Endodermal cell (in vitro differentiated cells): ENCODE measurements around the gene MFSD11. TPM values are rescaled to one million over a fixed set of nuclear protein-coding genes. Genes with fewer than 3 reads are reported as not detected.

Source experiments
- DNase-seq: peaks from one replicate; pipeline ENCODE4 v3.0.0-alpha.2; 2017
- H3K27ac ChIP-seq: 2 replicates; pipeline ENCODE4 v1.5.1; 2013; ENCODE audit warnings: mild to moderate bottlenecking, low read depth, low read length, moderate library complexity
- H3K27me3 ChIP-seq: 2 replicates; pipeline ENCODE4 v1.6.1; 2013; ENCODE audit warnings: mild to moderate bottlenecking, low read length, moderate library complexity; ENCODE audit not compliant: insufficient read depth, control insufficient read depth, poor library complexity, severe bottlenecking
- H3K36me3 ChIP-seq: 2 replicates; pipeline ENCODE4 v1.7.0; 2013; ENCODE audit warnings: mild to moderate bottlenecking, low read length, moderate library complexity; ENCODE audit not compliant: control insufficient read depth, insufficient read depth
- H3K4me1 ChIP-seq: one replicate; pipeline ENCODE4 v1.7.0; 2013; ENCODE audit warnings: low read length; ENCODE audit not compliant: control insufficient read depth, insufficient read depth
- H3K4me3 ChIP-seq: 2 replicates; pipeline ENCODE4 v1.5.1; 2013; ENCODE audit warnings: mild to moderate bottlenecking, low read length, moderate library complexity
- H3K9ac ChIP-seq: 2 replicates; pipeline ENCODE4 v1.6.1; 2013; ENCODE audit warnings: mild to moderate bottlenecking, low read length, moderate library complexity; ENCODE audit not compliant: poor library complexity, severe bottlenecking; ENCODE audit errors: extremely low read depth
- H3K9me3 ChIP-seq: 2 replicates; pipeline ENCODE4 v1.6.1; 2013; ENCODE audit warnings: mild to moderate bottlenecking, low read length, moderate library complexity; ENCODE audit not compliant: control insufficient read depth
- H3K27ac Mint-ChIP-seq: 2 replicates; pipeline ENCODE4 v1.8.0; 2020; ENCODE audit warnings: mixed read lengths
- H3K27me3 Mint-ChIP-seq: 2 replicates; pipeline ENCODE4 v1.8.0; 2021; ENCODE audit warnings: mild to moderate bottlenecking, mixed read lengths; ENCODE audit not compliant: insufficient read depth
- H3K36me3 Mint-ChIP-seq: 2 replicates; pipeline ENCODE4 v1.8.0; 2020; ENCODE audit warnings: low read depth, mixed read lengths
- H3K4me1 Mint-ChIP-seq: 2 replicates; pipeline ENCODE4 v1.8.0; 2020; ENCODE audit warnings: mixed read lengths
- H3K4me3 Mint-ChIP-seq: 2 replicates; pipeline ENCODE4 v1.8.0; 2020; ENCODE audit warnings: mild to moderate bottlenecking, moderate library complexity, mixed read lengths
- H3K9me3 Mint-ChIP-seq: 2 replicates; pipeline ENCODE4 v1.8.0; 2020; ENCODE audit warnings: mild to moderate bottlenecking, mixed read lengths
- CTCF ChIP-seq: fragments of 200-600 bp; sonication (generic); conservative IDR thresholded peaks from 2 replicates; pipeline ENCODE4 v1.5.0; 2021; ENCODE audit warnings: antibody characterized with exemption, mild to moderate bottlenecking
- WGBS, 2 experiments: methylation state at CpG; one replicate each; pipeline versions ENCODE4 v1.1.5 to v1.1.7; 2013; ENCODE audit warnings: missing lambda C conversion rate in 2 of 2, mixed read lengths in 1 of 2; ENCODE audit not compliant: insufficient coverage in 1 of 2, insufficient read length in 1 of 2; 5-methylcytosine and 5-hydroxymethylcytosine counted together
- total RNA-seq, 2 donors: library from RNA; stranded (reverse); fragmentation: NEBNext Ultra II Directional in 1 of 2; extraction: Animal tissue kit (Norgen Biotek cat#: 25700) in 1 of 2; gene quantifications; 2 replicates in 1 of 2; 3 replicates in 1 of 2; pipeline ENCODE4 v1.2.1, GENCODE V29; 2021

MFSD11 gene
- total RNA-seq, 2 donors from 2014 or later: 29.3 to 33.3 TPM

- Histone ChIP-seq H3K9ac (no peak overlapping the region), H3K27ac (no peak overlapping the region), H3K4me1 (no peaks in the 10 kb centered on the region), H3K27me3 (no peaks in the 10 kb centered on the region), H3K9me3 (peaks cover 21% of the 10 kb centered on the region), H3K4me3 (no peak overlapping the region), H3K36me3 (peaks cover 46% of the 10 kb centered on the region)
- H3K27me3 Mint-ChIP-seq: no peaks in the 10 kb centered on the region
- WGBS, 2 experiments: 96 to 100% methylated on average over 4 to 5 of the region's 5 CpGs
- H3K4me3 Mint-ChIP-seq: no peak overlapping the region
- H3K9me3 Mint-ChIP-seq: peaks cover 29% of the 10 kb centered on the region
- peaks cover 58% of the 10 kb centered on the region for H3K36me3 Mint-ChIP-seq
- H3K4me1 Mint-ChIP-seq: no peaks in the 10 kb centered on the region
- no peak for DNase-seq
- no peak overlapping the region for H3K27ac Mint-ChIP-seq
- TF ChIP-seq CTCF: no peak
These were observed 19.3 kb downstream of the MFSD11 start for GRCh38 chr17:76757256-76757655.

- no peak overlapping the region for H3K4me3 ChIP-seq
- no peaks in the 10 kb centered on the region for H3K27me3 ChIP-seq
- Mint-ChIP-seq H3K36me3 (peaks cover 48% of the 10 kb centered on the region), H3K27ac (no peak overlapping the region), H3K4me3 (no peak overlapping the region), H3K9me3 (peaks cover 37% of the 10 kb centered on the region), H3K4me1 (peaks cover 4% of the 10 kb centered on the region), H3K27me3 (no peaks in the 10 kb centered on the region)
- 93 to 98% methylated on average over 2 of the region's 3 CpGs for WGBS, 2 experiments
- H3K9ac ChIP-seq: no peak overlapping the region
- no peak overlapping the region for H3K27ac ChIP-seq
- no peak for TF ChIP-seq CTCF
- peaks cover 37% of the 10 kb centered on the region for H3K36me3 ChIP-seq
- peaks cover 21% of the 10 kb centered on the region for H3K9me3 ChIP-seq
- no peaks in the 10 kb centered on the region for H3K4me1 ChIP-seq
- DNase-seq: no peak
These were observed 20.7 kb downstream of the MFSD11 start for GRCh38 chr17:76758570-76758969.

GRCh38 chr17:76772842-76773525 is 35.1 kb downstream of the MFSD11 start:
- H3K4me3 Mint-ChIP-seq: no peak overlapping the region
- no peak overlapping the region for H3K27ac ChIP-seq
- H3K4me1 Mint-ChIP-seq: peaks cover 3% of the 10 kb centered on the region
- H3K9ac ChIP-seq: no peak overlapping the region
- peaks cover 65% of the 10 kb centered on the region for H3K36me3 Mint-ChIP-seq
- H3K4me3 ChIP-seq: no peak overlapping the region
- no peaks in the 10 kb centered on the region for H3K27me3 Mint-ChIP-seq
- 93 to 100% methylated on average over 4 to 6 of the region's 6 CpGs for WGBS, 2 experiments
- H3K27ac Mint-ChIP-seq: peak overlapping the region; percentile 9
- no peak for TF ChIP-seq CTCF
- H3K4me1 ChIP-seq: no peaks in the 10 kb centered on the region
- H3K36me3 ChIP-seq: peaks cover 69% of the 10 kb centered on the region
- DNase-seq: peak; percentile 54
- H3K9me3 Mint-ChIP-seq: no peaks in the 10 kb centered on the region
- H3K27me3 ChIP-seq: no peaks in the 10 kb centered on the region
- peaks cover 10% of the 10 kb centered on the region for H3K9me3 ChIP-seq
